HEK293 (cell line): ENCODE measurements around the gene HTT.

ENCODE experiments used
- CTCF ChIA-PET: fragments of 350-600 bp; formaldehyde crosslinking; extraction: SDS; loops from one replicate; lab custom pipeline; 2021; ENCODE audit warnings: antibody characterized with exemption; lab: Yijun Ruan, JAX
- POLR2A ChIA-PET: fragments of 300-600 bp; formaldehyde crosslinking; extraction: SDS; loops from one replicate; lab custom pipeline; 2020; ENCODE audit warnings: antibody characterized with exemption, inconsistent platforms; lab: Yijun Ruan, JAX
- H3K27ac ChIP-seq: fragments of 200-500 bp; sonication (Bioruptor generic); 2 replicates; pipeline ENCODE4 v1.5.1; 2014; ENCODE audit warnings: low read depth, low read length, control low read depth, inconsistent platforms; ENCODE audit errors: extremely low read depth
- H3K36me3 ChIP-seq, 2 experiments: fragments of 200-500 bp in 1 of 2; sonication (Bioruptor generic) in 1 of 2; 1 replicate in 1 of 2; 2 replicates in 1 of 2; pipeline ENCODE4 v1.5.1; 2014 to 2017; ENCODE audit warnings: inconsistent platforms in 2 of 2, low read length in 2 of 2; ENCODE audit not compliant: control insufficient read depth in 2 of 2, insufficient read depth in 1 of 2
- H3K4me1 ChIP-seq: fragments of 200-500 bp; sonication (Bioruptor generic); 2 replicates; pipeline ENCODE4 v1.5.1; 2014; ENCODE audit warnings: mild to moderate bottlenecking, low read length, inconsistent platforms; ENCODE audit not compliant: control insufficient read depth, insufficient read depth
- H3K4me3 ChIP-seq: 2 replicates; pipeline ENCODE4 v1.5.1; 2011; ENCODE audit warnings: low read depth, mild to moderate bottlenecking, control low read depth, low read length, moderate library complexity
- H3K9me3 ChIP-seq: fragments of 200-500 bp; sonication (Bioruptor generic); 2 replicates; pipeline ENCODE4 v1.5.1; 2014; ENCODE audit warnings: low read depth, low read length, inconsistent platforms; ENCODE audit not compliant: control insufficient read depth, insufficient read depth
- BCL11B ChIP-seq: fragments of 450-650 bp; formaldehyde crosslinking; IDR thresholded peaks from 2 replicates; pipeline ENCODE4 v1.5.1; 2016; ENCODE audit warnings: low read depth, missing biosample characterization, missing genetic modification characterization
- CTCF ChIP-seq: fragments of 450-650 bp; formaldehyde crosslinking; IDR thresholded peaks from 2 replicates; pipeline ENCODE4 v1.5.1; 2016; ENCODE audit warnings: missing biosample characterization, missing genetic modification characterization
- EGR2 ChIP-seq: fragments of 450-650 bp; formaldehyde crosslinking; IDR thresholded peaks from 2 replicates; pipeline ENCODE4 v1.5.1; 2016; ENCODE audit warnings: low read depth, missing biosample characterization, missing genetic modification characterization
- IKZF3 ChIP-seq: fragments of 450-650 bp; IDR thresholded peaks from 2 replicates; pipeline ENCODE4 v1.5.0; 2018; ENCODE audit warnings: missing biosample characterization, mild to moderate bottlenecking, missing genetic modification characterization, moderate library complexity
- MEIS1 ChIP-seq: sonication (generic); formaldehyde crosslinking; IDR thresholded peaks from 2 replicates; pipeline ENCODE4 v1.8.1; 2022; ENCODE audit warnings: missing genetic modification reagents, mild to moderate bottlenecking, borderline replicate concordance
- MYNN ChIP-seq: fragments of 450-650 bp; formaldehyde crosslinking; IDR thresholded peaks from 2 replicates; pipeline ENCODE4 v1.5.1; 2016; ENCODE audit warnings: missing biosample characterization, missing genetic modification characterization, borderline replicate concordance
- TCF7L2 ChIP-seq: IDR thresholded peaks from 2 replicates; pipeline ENCODE4 v1.6.1; 2011; ENCODE audit warnings: low read depth, mild to moderate bottlenecking, inconsistent platforms, low read length, moderate library complexity, borderline replicate concordance
- WT1 ChIP-seq: fragments of 450-650 bp; formaldehyde crosslinking; IDR thresholded peaks from 2 replicates; pipeline ENCODE4 v1.5.1; 2016; ENCODE audit warnings: missing biosample characterization, missing genetic modification characterization
- ZNF114 ChIP-seq: fragments of 450-650 bp; formaldehyde crosslinking; IDR thresholded peaks from 2 replicates; pipeline ENCODE4 v1.5.0; 2017; ENCODE audit warnings: missing biosample characterization, missing genetic modification characterization
- ZNF175 ChIP-seq: fragments of 450-650 bp; formaldehyde crosslinking; IDR thresholded peaks from 2 replicates; pipeline ENCODE4 v1.5.1; 2016; ENCODE audit warnings: missing biosample characterization, missing genetic modification characterization
- ZNF211 ChIP-seq: fragments of 450-650 bp; formaldehyde crosslinking; IDR thresholded peaks from 2 replicates; pipeline ENCODE4 v1.5.1; 2016; ENCODE audit warnings: low read depth, missing biosample characterization, missing genetic modification characterization
- ZNF23 ChIP-seq: fragments of 450-650 bp; formaldehyde crosslinking; IDR thresholded peaks from 2 replicates; pipeline ENCODE4 v1.5.1; 2016; ENCODE audit warnings: missing biosample characterization, missing genetic modification characterization, borderline replicate concordance
- ZNF426 ChIP-seq: fragments of 450-650 bp; formaldehyde crosslinking; IDR thresholded peaks from 2 replicates; pipeline ENCODE4 v1.5.1; 2017; ENCODE audit warnings: missing biosample characterization, missing genetic modification characterization, mild to moderate bottlenecking, inconsistent platforms, moderate library complexity
- ZNF521 ChIP-seq: fragments of 450-650 bp; formaldehyde crosslinking; IDR thresholded peaks from 2 replicates; pipeline ENCODE4 v1.5.1; 2017; ENCODE audit warnings: missing biosample characterization, mild to moderate bottlenecking, missing genetic modification characterization
- ZNF580 ChIP-seq: fragments of 450-650 bp; formaldehyde crosslinking; IDR thresholded peaks from 2 replicates; pipeline ENCODE4 v1.5.1; 2016; ENCODE audit warnings: missing biosample characterization, missing genetic modification characterization
- ZNF692 ChIP-seq: fragments of 450-650 bp; formaldehyde crosslinking; IDR thresholded peaks from 2 replicates; pipeline ENCODE4 v1.5.1; 2016; ENCODE audit warnings: missing biosample characterization, missing genetic modification characterization
- ZNF776 ChIP-seq: fragments of 450-650 bp; formaldehyde crosslinking; IDR thresholded peaks from 2 replicates; pipeline ENCODE4 v1.5.0; 2017; ENCODE audit warnings: missing biosample characterization, missing genetic modification characterization, borderline replicate concordance
- ZSCAN30 ChIP-seq: fragments of 450-650 bp; IDR thresholded peaks from 2 replicates; pipeline ENCODE4 v1.5.1; 2018; ENCODE audit warnings: missing biosample characterization, mild to moderate bottlenecking, missing genetic modification characterization, moderate library complexity
- TF ChIP-seq, protein P1 (sequence below): fragments of 450-650 bp; formaldehyde crosslinking; IDR thresholded peaks from 2 replicates; pipeline ENCODE4 v1.5.1; 2017; ENCODE audit warnings: missing biosample characterization, missing genetic modification characterization
- TF ChIP-seq, protein P2 (sequence below): fragments of 450-650 bp; formaldehyde crosslinking; conservative IDR thresholded peaks from 2 replicates; pipeline ENCODE4 v1.5.1; 2016; ENCODE audit warnings: low read depth, missing biosample characterization, missing genetic modification characterization

HTT gene

GRCh38 chr4:3087115-3087797, 12.8 kb downstream of the HTT start:
- TF ChIP-seq CTCF (tag by site-specific recombination): no peak
- TF ChIP-seq ZNF580 (tag by site-specific recombination): no peak
- no peak for TF ChIP-seq ZNF23 (tag by site-specific recombination)
- no peak for TF ChIP-seq IKZF3 (tag by site-specific recombination)
- TF ChIP-seq ZNF175 (tag by site-specific recombination): no peak
- TF ChIP-seq ZNF776 (tag by site-specific recombination): no peak
- TF ChIP-seq ZNF692 (tag by site-specific recombination): no peak
- TF ChIP-seq EGR2 (tag by site-specific recombination): no peak
- TF ChIP-seq WT1 (tag by site-specific recombination): no peak
- TF ChIP-seq ZNF211 (tag by site-specific recombination): no peak
- TF ChIP-seq ZSCAN30: no peak
- no peak for TF ChIP-seq BCL11B (tag by site-specific recombination)
- TF ChIP-seq, protein P1, sequence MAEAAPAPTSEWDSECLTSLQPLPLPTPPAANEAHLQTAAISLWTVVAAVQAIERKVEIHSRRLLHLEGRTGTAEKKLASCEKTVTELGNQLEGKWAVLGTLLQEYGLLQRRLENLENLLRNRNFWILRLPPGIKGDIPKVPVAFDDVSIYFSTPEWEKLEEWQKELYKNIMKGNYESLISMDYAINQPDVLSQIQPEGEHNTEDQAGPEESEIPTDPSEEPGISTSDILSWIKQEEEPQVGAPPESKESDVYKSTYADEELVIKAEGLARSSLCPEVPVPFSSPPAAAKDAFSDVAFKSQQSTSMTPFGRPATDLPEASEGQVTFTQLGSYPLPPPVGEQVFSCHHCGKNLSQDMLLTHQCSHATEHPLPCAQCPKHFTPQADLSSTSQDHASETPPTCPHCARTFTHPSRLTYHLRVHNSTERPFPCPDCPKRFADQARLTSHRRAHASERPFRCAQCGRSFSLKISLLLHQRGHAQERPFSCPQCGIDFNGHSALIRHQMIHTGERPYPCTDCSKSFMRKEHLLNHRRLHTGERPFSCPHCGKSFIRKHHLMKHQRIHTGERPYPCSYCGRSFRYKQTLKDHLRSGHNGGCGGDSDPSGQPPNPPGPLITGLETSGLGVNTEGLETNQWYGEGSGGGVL (tag by site-specific recombination): no peak
- TF ChIP-seq MYNN (tag by site-specific recombination): no peak
- no peak for TF ChIP-seq ZNF114 (tag by site-specific recombination)
- TF ChIP-seq, protein P2, sequence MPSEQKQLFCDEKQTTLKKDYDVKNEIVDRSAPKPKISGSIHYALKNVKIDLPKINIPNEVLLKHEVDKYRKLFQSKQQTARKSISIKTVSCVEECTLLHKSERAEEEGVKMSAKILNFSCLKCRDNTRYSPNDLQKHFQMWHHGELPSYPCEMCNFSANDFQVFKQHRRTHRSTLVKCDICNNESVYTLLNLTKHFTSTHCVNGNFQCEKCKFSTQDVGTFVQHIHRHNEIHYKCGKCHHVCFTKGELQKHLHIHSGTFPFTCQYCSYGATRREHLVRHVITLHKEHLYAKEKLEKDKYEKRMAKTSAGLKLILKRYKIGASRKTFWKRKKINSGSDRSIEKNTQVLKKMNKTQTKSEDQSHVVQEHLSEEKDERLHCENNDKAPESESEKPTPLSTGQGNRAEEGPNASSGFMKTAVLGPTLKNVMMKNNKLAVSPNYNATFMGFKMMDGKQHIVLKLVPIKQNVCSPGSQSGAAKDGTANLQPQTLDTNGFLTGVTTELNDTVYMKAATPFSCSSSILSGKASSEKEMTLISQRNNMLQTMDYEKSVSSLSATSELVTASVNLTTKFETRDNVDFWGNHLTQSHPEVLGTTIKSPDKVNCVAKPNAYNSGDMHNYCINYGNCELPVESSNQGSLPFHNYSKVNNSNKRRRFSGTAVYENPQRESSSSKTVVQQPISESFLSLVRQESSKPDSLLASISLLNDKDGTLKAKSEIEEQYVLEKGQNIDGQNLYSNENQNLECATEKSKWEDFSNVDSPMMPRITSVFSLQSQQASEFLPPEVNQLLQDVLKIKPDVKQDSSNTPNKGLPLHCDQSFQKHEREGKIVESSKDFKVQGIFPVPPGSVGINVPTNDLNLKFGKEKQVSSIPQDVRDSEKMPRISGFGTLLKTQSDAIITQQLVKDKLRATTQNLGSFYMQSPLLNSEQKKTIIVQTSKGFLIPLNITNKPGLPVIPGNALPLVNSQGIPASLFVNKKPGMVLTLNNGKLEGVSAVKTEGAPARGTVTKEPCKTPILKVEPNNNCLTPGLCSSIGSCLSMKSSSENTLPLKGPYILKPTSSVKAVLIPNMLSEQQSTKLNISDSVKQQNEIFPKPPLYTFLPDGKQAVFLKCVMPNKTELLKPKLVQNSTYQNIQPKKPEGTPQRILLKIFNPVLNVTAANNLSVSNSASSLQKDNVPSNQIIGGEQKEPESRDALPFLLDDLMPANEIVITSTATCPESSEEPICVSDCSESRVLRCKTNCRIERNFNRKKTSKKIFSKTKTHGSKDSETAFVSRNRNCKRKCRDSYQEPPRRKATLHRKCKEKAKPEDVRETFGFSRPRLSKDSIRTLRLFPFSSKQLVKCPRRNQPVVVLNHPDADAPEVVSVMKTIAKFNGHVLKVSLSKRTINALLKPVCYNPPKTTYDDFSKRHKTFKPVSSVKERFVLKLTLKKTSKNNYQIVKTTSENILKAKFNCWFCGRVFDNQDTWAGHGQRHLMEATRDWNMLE (tag by site-specific recombination): no peak
- no peak for TF ChIP-seq MEIS1 (CRISPR knock-in tag)
- no peak for TF ChIP-seq TCF7L2
- TF ChIP-seq ZNF521 (tag by site-specific recombination): no peak
- no peak for TF ChIP-seq ZNF426 (tag by site-specific recombination)
- ChIA-PET CTCF (interaction anchor here (0.8 to 1.2 kb wide), 2 partner anchors 18 to 356 kb away, joined by 3 read pairs; no protein-coding TSS in a partner anchor), POLR2A (interaction anchor here (1.0 kb wide), 1 partner anchor 12 kb away, joined by 4 read pairs; no protein-coding TSS in a partner anchor)
- H3K4me3 ChIP-seq: no peak overlapping the region
- no peak overlapping the region for H3K27ac ChIP-seq
- no peaks in the 10 kb centered on the region for H3K4me1 ChIP-seq
- H3K36me3 ChIP-seq: peaks cover 3 to 29% of the 10 kb centered on the region in 2 experiments
- no peaks in the 10 kb centered on the region for H3K9me3 ChIP-seq
